GM12892 (cell line): ENCODE measurements around the gene L1CAM.
A peak's percentile ranks its signal among the peaks of the same experiment; 100 is the strongest.

ENCODE experiments used
- POLR2A ChIP-seq: IDR thresholded peaks from 2 replicates; pipeline ENCODE4 v1.6.1; 2011; ENCODE audit warnings: low read depth, low read length, control low read depth
- POLR2AphosphoS5 ChIP-seq: IDR thresholded peaks from 2 replicates; pipeline ENCODE4 v1.6.1; 2011; ENCODE audit warnings: low read depth, low read length, control low read depth
- TAF1 ChIP-seq: IDR thresholded peaks from 2 replicates; pipeline ENCODE4 v1.6.1; 2011; ENCODE audit warnings: low read depth, mild to moderate bottlenecking, control low read depth, low read length, borderline replicate concordance

DNA sequence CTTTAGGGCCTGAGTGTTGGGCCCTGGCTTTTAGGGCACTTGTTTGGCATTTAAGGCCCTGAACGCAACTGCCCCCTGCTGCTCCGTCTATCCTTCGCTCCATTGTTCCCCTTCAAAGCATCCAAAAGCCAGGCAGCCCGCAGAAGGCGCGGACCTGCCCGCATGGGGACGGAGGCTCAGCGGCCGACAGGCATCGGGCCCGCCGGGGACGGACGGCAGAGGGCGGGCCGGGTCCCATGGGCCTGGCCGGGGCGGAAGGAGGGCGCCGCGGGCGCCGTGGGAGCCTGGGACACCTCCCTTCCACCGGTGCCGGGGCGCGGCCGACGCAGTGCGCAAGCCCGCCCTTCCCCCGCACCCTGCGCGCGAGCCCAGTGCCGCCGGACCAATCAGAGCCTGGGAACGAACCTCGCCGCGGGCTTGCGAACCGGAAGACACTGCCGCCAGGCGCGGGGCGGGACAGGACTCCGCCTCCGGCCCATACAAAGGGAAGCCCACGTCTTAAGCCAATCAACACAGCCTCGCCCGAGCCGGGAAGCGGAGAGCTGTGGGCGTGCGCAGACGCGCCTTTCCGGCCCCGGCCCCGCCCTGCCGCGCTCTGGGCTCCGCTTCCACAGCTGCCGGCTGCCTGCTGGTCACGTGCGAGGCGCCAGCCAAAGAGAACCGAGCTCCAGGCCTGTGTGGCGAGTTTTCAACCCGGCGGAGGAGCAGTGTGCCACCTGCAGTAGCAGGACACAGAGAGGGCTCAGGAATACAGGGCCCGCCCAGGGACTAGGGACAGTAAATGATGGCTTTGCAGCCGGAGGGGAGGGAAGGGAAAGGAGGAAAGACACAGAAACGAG is 42.2 kb upstream of the L1CAM start:
- TF ChIP-seq POLR2AphosphoS5, result peak; percentile 81
- TF ChIP-seq POLR2A, result peak; percentile 70
- TF ChIP-seq TAF1, result peak; percentile 46; the same call in 1 of the 2 replicates
